H1 (cell line): Measurements from ENCODE around the gene ZRANB1. TPM values are rescaled to one million over a fixed set of nuclear protein-coding genes. Genes with fewer than 3 reads are reported as not detected.

ENCODE experiments used
- EP300 ChIP-seq, 2 experiments: IDR thresholded peaks; 1 replicate in 1 of 2; 2 replicates in 1 of 2; pipeline ENCODE4 v1.6.1; 2011 to 2012; ENCODE audit warnings: low read depth in 2 of 2, low read length in 2 of 2, mild to moderate bottlenecking in 2 of 2, borderline replicate concordance in 1 of 2, inconsistent platforms in 1 of 2, moderate library complexity in 1 of 2
- polyA plus RNA-seq, 7 experiments: library from polyadenylated mRNA; depleted of rRNA in 3 of 7; stranded (reverse) in 5 of 7; unstranded in 2 of 7; fragments of >200 nt in 5 of 7; fragments of 200-250 nt in 2 of 7; gene quantifications; 1 replicate in 5 of 7; 2 replicates in 1 of 7; 4 replicates in 1 of 7; pipeline versions ENCODE4 v1.2.1 to v1.2.3, GENCODE V29; 2011 to 2013; ENCODE audit warnings: missing spikeins in 2 of 7, mixed read lengths in 2 of 7
- total RNA-seq: library from RNA; stranded (reverse); fragmentation: NEBNext Ultra II Directional; extraction: Animal tissue kit (Norgen Biotek cat#: 25700); gene quantifications from 2 replicates; pipeline ENCODE4 v1.2.1, GENCODE V29; 2021

Gene ZRANB1
- total and polyA plus RNA-seq, 2 of the 8 experiments (the other 6 are each of a cell fraction or from before 2014, with no cell fraction given) = 6.1 to 19.9 TPM

DNA sequence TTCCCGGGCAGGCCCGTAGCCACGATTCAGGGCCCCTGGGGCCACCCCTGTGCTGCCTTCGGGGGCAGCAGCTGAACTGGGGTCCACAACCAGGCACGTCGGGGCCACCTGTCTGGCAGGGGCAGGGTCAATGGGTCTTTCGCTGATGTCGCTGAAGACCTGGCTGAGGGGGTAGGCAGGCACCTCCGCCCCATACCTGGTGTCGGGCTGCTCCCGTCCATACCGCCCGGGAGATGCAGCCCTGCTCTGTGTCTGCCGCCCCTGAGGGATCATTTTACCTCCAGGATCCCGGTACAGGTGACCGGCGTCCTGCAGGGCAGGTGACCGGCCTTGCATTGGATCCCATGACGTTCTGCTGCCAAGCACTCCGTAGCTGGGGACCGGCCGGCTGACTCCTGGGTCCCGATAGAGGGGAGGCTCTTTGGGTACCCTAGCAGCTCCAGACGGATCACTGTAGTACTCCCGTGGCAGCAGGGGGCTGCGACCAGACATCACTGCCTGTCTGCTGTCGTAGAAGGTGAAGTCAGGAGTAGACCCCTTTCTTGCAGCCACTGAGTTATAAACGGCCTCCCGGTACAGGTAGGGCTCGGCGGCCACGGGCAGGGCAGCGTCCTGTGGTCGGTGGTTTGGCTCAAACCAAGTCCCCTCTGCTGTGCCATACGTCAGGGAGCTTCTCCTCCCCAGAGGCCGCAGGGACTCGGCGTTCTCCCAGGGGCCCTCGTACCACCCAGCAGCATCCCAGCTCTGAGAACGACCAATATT, 85.2 kb downstream of the ZRANB1 start (continued):
- TF ChIP-seq EP300 (IDR thresholded peaks at IDR 0.05; ENCODE audit: borderline replicate concordance in 1 of 2, low read depth in 2 of 2, low read length in 2 of 2) = no peak
